ENCODE results near the gene RAB13. TPM values are rescaled to one million over a fixed set of nuclear protein-coding genes. Genes with fewer than 3 reads are reported as not detected.
A peak's percentile ranks its signal among the peaks of the same experiment; 100 is the strongest.

RAB13 gene
- total and polyA plus RNA-seq, 2 of the 13 experiments (the other 11 are each of a cell fraction or from before 2014, with no cell fraction given), result 15.9 to 24.7 TPM

DNA sequence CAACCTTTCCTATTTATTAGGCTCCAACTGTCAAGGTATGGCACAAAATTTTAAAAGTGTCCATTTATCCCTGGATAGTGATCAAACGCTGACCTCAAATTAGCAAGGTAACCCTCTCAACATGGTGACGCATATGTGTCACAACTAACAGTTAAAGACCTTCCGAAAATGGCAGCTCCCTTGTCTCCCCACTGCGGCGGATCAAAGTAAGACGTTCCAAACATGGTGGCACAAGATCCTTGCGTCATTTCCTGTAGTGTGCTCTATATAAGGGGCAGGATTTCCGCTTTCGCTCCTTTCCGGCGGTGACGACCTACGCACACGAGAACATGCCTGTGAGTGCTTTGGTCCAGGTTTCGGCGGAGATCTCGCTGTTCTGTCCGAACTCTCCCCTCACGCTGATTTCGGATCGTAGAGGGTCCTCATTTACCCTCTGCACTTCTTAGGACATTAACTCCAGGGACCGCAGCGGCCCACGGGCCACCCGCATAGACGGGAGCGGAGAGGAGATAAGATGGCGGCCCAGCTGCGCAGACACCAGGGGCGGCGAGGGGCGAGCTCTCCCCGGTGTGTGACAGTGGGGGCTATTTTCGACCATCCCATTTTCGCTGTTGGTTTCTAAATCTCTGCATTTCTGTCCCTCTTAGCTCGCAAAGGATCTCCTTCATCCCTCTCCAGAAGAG, 4.5 kb upstream of the RAB13 start, which contains the start of gene RPS27 (continued):
- TF ChIP-seq, protein P1, sequence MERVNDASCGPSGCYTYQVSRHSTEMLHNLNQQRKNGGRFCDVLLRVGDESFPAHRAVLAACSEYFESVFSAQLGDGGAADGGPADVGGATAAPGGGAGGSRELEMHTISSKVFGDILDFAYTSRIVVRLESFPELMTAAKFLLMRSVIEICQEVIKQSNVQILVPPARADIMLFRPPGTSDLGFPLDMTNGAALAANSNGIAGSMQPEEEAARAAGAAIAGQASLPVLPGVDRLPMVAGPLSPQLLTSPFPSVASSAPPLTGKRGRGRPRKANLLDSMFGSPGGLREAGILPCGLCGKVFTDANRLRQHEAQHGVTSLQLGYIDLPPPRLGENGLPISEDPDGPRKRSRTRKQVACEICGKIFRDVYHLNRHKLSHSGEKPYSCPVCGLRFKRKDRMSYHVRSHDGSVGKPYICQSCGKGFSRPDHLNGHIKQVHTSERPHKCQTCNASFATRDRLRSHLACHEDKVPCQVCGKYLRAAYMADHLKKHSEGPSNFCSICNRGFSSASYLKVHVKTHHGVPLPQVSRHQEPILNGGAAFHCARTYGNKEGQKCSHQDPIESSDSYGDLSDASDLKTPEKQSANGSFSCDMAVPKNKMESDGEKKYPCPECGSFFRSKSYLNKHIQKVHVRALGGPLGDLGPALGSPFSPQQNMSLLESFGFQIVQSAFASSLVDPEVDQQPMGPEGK (CRISPR knock-in tag; IDR thresholded peaks at IDR 0.05), result no peak; the same call in 1 of the 2 replicates
- TF ChIP-seq ZNF205 (CRISPR knock-in tag; IDR thresholded peaks at IDR 0.05) (peak; percentile 70; the same call in 1 of the 2 replicates), ARID4A (CRISPR knock-in tag; IDR thresholded peaks at IDR 0.05; ENCODE audit: borderline replicate concordance) (peak; percentile 95), CREB3 (CRISPR knock-in tag; IDR thresholded peaks at IDR 0.05) (no peak), ZNF180 (CRISPR knock-in tag; IDR thresholded peaks at IDR 0.05; ENCODE audit: borderline replicate concordance, low read depth) (0 out of 2 replicates have a peak, but pooled peaks have one; percentile 64), ZFP41 (CRISPR knock-in tag; IDR thresholded peaks at IDR 0.05; ENCODE audit: borderline replicate concordance) (no peak), ZNF230 (CRISPR knock-in tag; IDR thresholded peaks at IDR 0.05) (peak; percentile 87), BRF2 (CRISPR knock-in tag; IDR thresholded peaks at IDR 0.05) (no peak), HNF4A (CRISPR knock-in tag; IDR thresholded peaks at IDR 0.05) (0 out of 2 replicates have a peak, but pooled peaks have one; percentile 11), NCOR1 (IDR thresholded peaks at IDR 0.05; ENCODE audit: borderline replicate concordance, low read length) (no peak), AGO1 (IDR thresholded peaks at IDR 0.05; ENCODE audit: low read depth, low read length, poor library complexity, severe bottlenecking) (no peak), SRSF1 (optimal IDR thresholded peaks at IDR 0.05; ENCODE audit: low read depth, low read length) (peak; percentile 92), AKAP8 (CRISPR knock-in tag; IDR thresholded peaks at IDR 0.05) (0 out of 2 replicates have a peak, but pooled peaks have one; percentile 52), ZNF124 (CRISPR knock-in tag; IDR thresholded peaks at IDR 0.05) (0 out of 2 replicates have a peak, but pooled peaks have one; percentile 56), U2AF1 (optimal IDR thresholded peaks at IDR 0.05; ENCODE audit: low read depth, low read length) (peak; percentile 58), YEATS2 (CRISPR knock-in tag; IDR thresholded peaks at IDR 0.05; ENCODE audit: borderline replicate concordance) (peak; percentile 98), DNMT3B (CRISPR knock-in tag; conservative IDR thresholded peaks at IDR 0.05) (peak; percentile 80; the same call in 1 of the 2 replicates), ZNF232 (CRISPR knock-in tag; IDR thresholded peaks at IDR 0.05; ENCODE audit: borderline replicate concordance) (peak; percentile 88; the same call in 1 of the 2 replicates), E2F2 (CRISPR knock-in tag; IDR thresholded peaks at IDR 0.05; ENCODE audit: borderline replicate concordance) (peak; percentile 27; the same call in 1 of the 2 replicates)
